Activated T-helper 2 cell treated with anti-CD3 and anti-CD28 coated beads, Interferon-gamma antibody, Interleukin-2, Interleukin-4, amounts not matched to agents 10 μg/mL and 5 μg/mL and 100 μg/mL, durations not matched to agents 14 hours and 24 hours and 36 hours (primary cell): Measurements from ENCODE around the gene GATA6. TPM values are rescaled to one million over a fixed set of nuclear protein-coding genes. Genes with fewer than 3 reads are reported as not detected.

Source experiments
- DNase-seq: peaks from one replicate; pipeline ENCODE4 v3.0.0; 2021; ENCODE audit warnings: low spot score
- H3K27ac Mint-ChIP-seq: one replicate; pipeline ENCODE4 v1.8.0; 2021; ENCODE audit warnings: mixed read lengths
- H3K27me3 Mint-ChIP-seq: one replicate; pipeline ENCODE4 v1.8.0; 2021; ENCODE audit warnings: low read depth, mixed read lengths
- H3K36me3 Mint-ChIP-seq: one replicate; pipeline ENCODE4 v1.8.0; 2021; ENCODE audit warnings: low read depth, mixed read lengths
- H3K4me1 Mint-ChIP-seq: one replicate; pipeline ENCODE4 v1.8.0; 2021; ENCODE audit warnings: low read depth, mixed read lengths
- H3K4me3 Mint-ChIP-seq: one replicate; pipeline ENCODE4 v1.8.0; 2021; ENCODE audit warnings: low read depth, mild to moderate bottlenecking, moderate library complexity, mixed read lengths
- H3K9me3 Mint-ChIP-seq: one replicate; pipeline ENCODE4 v1.8.0; 2021; ENCODE audit warnings: mixed read lengths
- intact Hi-C: fragments of 100-400 bp; cut with micrococcal nuclease; formaldehyde crosslinking; loops from one replicate; pipeline ENCODE4 v1.15.1; 2023
- total RNA-seq: library from RNA; stranded (reverse); gene quantifications from 2 replicates; pipeline ENCODE4 v1.2.3, GENCODE V29; 2022

The GATA6 gene
- total RNA-seq, 1 donor from 2014 or later = not detected

- no peaks in the 10 kb centered on the region for H3K36me3 Mint-ChIP-seq
- no peaks in the 10 kb centered on the region for H3K9me3 Mint-ChIP-seq
- no peak overlapping the region for H3K27ac Mint-ChIP-seq
- H3K4me1 Mint-ChIP-seq = no peaks in the 10 kb centered on the region
- no peak for DNase-seq
- no peak overlapping the region for H3K4me3 Mint-ChIP-seq
- H3K27me3 Mint-ChIP-seq = no peaks in the 10 kb centered on the region
- intact Hi-C loops = no loop called here
These were observed 57.4 kb downstream of the GATA6 start for GRCh38 chr18:22226801-22227200.

GRCh38 chr18:22228976-22229375 lies 59.6 kb downstream of the GATA6 start:
- no peak for DNase-seq
- H3K27me3 Mint-ChIP-seq = no peaks in the 10 kb centered on the region
- H3K4me3 Mint-ChIP-seq = no peak overlapping the region

GRCh38 chr18:22229456-22230124 lies 60.2 kb downstream of the GATA6 start:
- intact Hi-C loops = loop anchor here (10.0 kb wide), 1 partner anchor 55 kb away; no protein-coding TSS in a partner anchor
- Mint-ChIP-seq H3K27ac (no peak overlapping the region), H3K27me3 (no peaks in the 10 kb centered on the region), H3K4me1 (no peaks in the 10 kb centered on the region), H3K9me3 (no peaks in the 10 kb centered on the region), H3K36me3 (no peaks in the 10 kb centered on the region), H3K4me3 (no peak overlapping the region)
- DNase-seq = no peak

More at GRCh38 chr18:22228976-22229375, 59.6 kb downstream of the GATA6 start:
- no peak overlapping the region for H3K27ac Mint-ChIP-seq
- no peaks in the 10 kb centered on the region for H3K4me1 Mint-ChIP-seq
- no peaks in the 10 kb centered on the region for H3K9me3 Mint-ChIP-seq
- H3K36me3 Mint-ChIP-seq = no peaks in the 10 kb centered on the region
- intact Hi-C loops = no loop called here

- Mint-ChIP-seq H3K9me3 (no peaks in the 10 kb centered on the region), H3K36me3 (no peaks in the 10 kb centered on the region), H3K4me1 (no peaks in the 10 kb centered on the region), H3K4me3 (no peak overlapping the region), H3K27me3 (no peaks in the 10 kb centered on the region), H3K27ac (no peak overlapping the region)
- DNase-seq = no peak
- intact Hi-C loops = loop anchor here (10.0 kb wide), 1 partner anchor 56 kb away; no protein-coding TSS in a partner anchor
These were observed 61.1 kb downstream of the GATA6 start for GRCh38 chr18:22230471-22230945.

- Mint-ChIP-seq H3K27ac (no peak overlapping the region), H3K27me3 (no peaks in the 10 kb centered on the region), H3K4me1 (no peaks in the 10 kb centered on the region), H3K4me3 (no peak overlapping the region), H3K9me3 (peaks cover 6% of the 10 kb centered on the region), H3K36me3 (no peaks in the 10 kb centered on the region)
- DNase-seq = no peak
- intact Hi-C loops = loop anchor here (10.0 kb wide), 1 partner anchor 58 kb away; no protein-coding TSS in a partner anchor
These were observed 63.9 kb downstream of the GATA6 start for GRCh38 chr18:22233266-22233665.

- intact Hi-C loops = loop anchor here (10.0 kb wide), 1 partner anchor 63 kb away; no protein-coding TSS in a partner anchor
- no peak overlapping the region for H3K4me3 Mint-ChIP-seq
- no peaks in the 10 kb centered on the region for H3K4me1 Mint-ChIP-seq
- no peak for DNase-seq
- H3K27me3 Mint-ChIP-seq = no peaks in the 10 kb centered on the region
- no peaks in the 10 kb centered on the region for H3K36me3 Mint-ChIP-seq
- H3K9me3 Mint-ChIP-seq = peaks cover 6% of the 10 kb centered on the region
- no peak overlapping the region for H3K27ac Mint-ChIP-seq
These were observed 68.6 kb downstream of the GATA6 start for GRCh38 chr18:22238036-22238435.

- H3K9me3 Mint-ChIP-seq = peaks cover 6% of the 10 kb centered on the region
- no peak for DNase-seq
- no peak overlapping the region for H3K27ac Mint-ChIP-seq
- H3K27me3 Mint-ChIP-seq = no peaks in the 10 kb centered on the region
- no peaks in the 10 kb centered on the region for H3K4me1 Mint-ChIP-seq
- intact Hi-C loops = loop anchor here (10.0 kb wide), 1 partner anchor 64 kb away; no protein-coding TSS in a partner anchor
- no peak overlapping the region for H3K4me3 Mint-ChIP-seq
- no peaks in the 10 kb centered on the region for H3K36me3 Mint-ChIP-seq
These were observed 69.3 kb downstream of the GATA6 start for GRCh38 chr18:22238681-22239080.

- Mint-ChIP-seq H3K36me3 (no peaks in the 10 kb centered on the region), H3K9me3 (peaks cover 4% of the 10 kb centered on the region), H3K27me3 (no peaks in the 10 kb centered on the region), H3K4me3 (no peak overlapping the region), H3K4me1 (no peaks in the 10 kb centered on the region), H3K27ac (no peak overlapping the region)
- intact Hi-C loops = no loop called here
- no peak for DNase-seq
These were observed 72.6 kb downstream of the GATA6 start for GRCh38 chr18:22241921-22242361.

GRCh38 chr18:22243513-22243912 lies 74.1 kb downstream of the GATA6 start:
- H3K4me1 Mint-ChIP-seq = no peaks in the 10 kb centered on the region

GRCh38 chr18:22250026-22250425 lies 80.6 kb downstream of the GATA6 start:
- Mint-ChIP-seq H3K36me3 (no peaks in the 10 kb centered on the region), H3K9me3 (no peaks in the 10 kb centered on the region), H3K27me3 (no peaks in the 10 kb centered on the region), H3K27ac (no peak overlapping the region), H3K4me3 (no peak overlapping the region), H3K4me1 (no peaks in the 10 kb centered on the region)
- intact Hi-C loops = no loop called here
- no peak for DNase-seq

More at GRCh38 chr18:22243513-22243912, 74.1 kb downstream of the GATA6 start:
- Mint-ChIP-seq H3K27ac (no peak overlapping the region), H3K27me3 (no peaks in the 10 kb centered on the region), H3K9me3 (no peaks in the 10 kb centered on the region), H3K4me3 (no peak overlapping the region), H3K36me3 (no peaks in the 10 kb centered on the region)
- DNase-seq = no peak
- intact Hi-C loops = no loop called here

GRCh38 chr18:22250591-22250996 lies 81.2 kb downstream of the GATA6 start:
- no peak overlapping the region for H3K27ac Mint-ChIP-seq
- H3K9me3 Mint-ChIP-seq = no peaks in the 10 kb centered on the region
- H3K4me3 Mint-ChIP-seq = no peak overlapping the region
- no peak for DNase-seq
- intact Hi-C loops = no loop called here
- no peaks in the 10 kb centered on the region for H3K4me1 Mint-ChIP-seq
- H3K27me3 Mint-ChIP-seq = no peaks in the 10 kb centered on the region
- H3K36me3 Mint-ChIP-seq = no peaks in the 10 kb centered on the region
